ENCODE data around the gene GMFB. TPM values are rescaled to one million over a fixed set of nuclear protein-coding genes. Genes with fewer than 3 reads are reported as not detected.

Gene GMFB
- total RNA-seq, 3 donors from 2014 or later, result 55.7 to 74.4 (median 57.5) TPM

GRCh38 chr14:54480830-54481562, 7.8 kb downstream of the GMFB start:
- intact Hi-C loops (cut with DNase I, micrococcal nuclease), result no loop called here
- Histone ChIP-seq H3K4me1 (ENCODE audit: low read depth) (peaks cover 26% of the 10 kb centered on the region), H3K36me3 (ENCODE audit: low read depth) (no peaks in the 10 kb centered on the region), H3K9me3 (no peaks in the 10 kb centered on the region), H3K4me3 (no peak overlapping the region)
- no peak for TF ChIP-seq CTCF (IDR thresholded peaks at IDR 0.05)
- ATAC-seq, result no peak
- DNase-seq, result no peak

GRCh38 chr14:54478636-54479215, 10.1 kb downstream of the GMFB start:
- DNase-seq, result no peak
- Histone ChIP-seq H3K36me3 (ENCODE audit: low read depth) (no peaks in the 10 kb centered on the region), H3K4me1 (ENCODE audit: low read depth) (peaks cover 13% of the 10 kb centered on the region), H3K4me3 (no peak overlapping the region), H3K9me3 (no peaks in the 10 kb centered on the region)
- ATAC-seq, result no peak
- intact Hi-C loops (cut with DNase I, micrococcal nuclease), result no loop called here
- no peak for TF ChIP-seq CTCF (IDR thresholded peaks at IDR 0.05)

GRCh38 chr14:54475911-54476310, 12.9 kb downstream of the GMFB start:
- H3K4me1 ChIP-seq (ENCODE audit: low read depth), result peaks cover 8% of the 10 kb centered on the region
- H3K4me3 ChIP-seq, result no peak overlapping the region
- DNase-seq, result no peak
- no peaks in the 10 kb centered on the region for H3K9me3 ChIP-seq
- H3K36me3 ChIP-seq (ENCODE audit: low read depth), result no peaks in the 10 kb centered on the region
- ATAC-seq, result no peak
- no peak for TF ChIP-seq CTCF (IDR thresholded peaks at IDR 0.05)
- intact Hi-C loops (cut with DNase I, micrococcal nuclease), result no loop called here

GRCh38 chr14:54475187-54475899, 13.4 kb downstream of the GMFB start:
- Histone ChIP-seq H3K4me3 (no peak overlapping the region), H3K36me3 (ENCODE audit: low read depth) (no peaks in the 10 kb centered on the region), H3K4me1 (ENCODE audit: low read depth) (peaks cover 8% of the 10 kb centered on the region), H3K9me3 (no peaks in the 10 kb centered on the region)
- DNase-seq (no peak), ATAC-seq (no peak)
- TF ChIP-seq CTCF (IDR thresholded peaks at IDR 0.05), result no peak
- intact Hi-C loops (cut with DNase I, micrococcal nuclease), result no loop called here

GRCh38 chr14:54474232-54474793, 14.5 kb downstream of the GMFB start:
- no peak for TF ChIP-seq CTCF (IDR thresholded peaks at IDR 0.05)
- H3K4me3 ChIP-seq, result no peak overlapping the region
- no peaks in the 10 kb centered on the region for H3K36me3 ChIP-seq (ENCODE audit: low read depth)
- ATAC-seq (peak; percentile 60), DNase-seq (no peak)
- intact Hi-C loops (cut with DNase I, micrococcal nuclease), result no loop called here
- no peaks in the 10 kb centered on the region for H3K9me3 ChIP-seq
- H3K4me1 ChIP-seq (ENCODE audit: low read depth), result peaks cover 8% of the 10 kb centered on the region
